CD4-positive, alpha-beta T cell treated with Interleukin-21 for 1 hour (primary cell): ENCODE measurements around the gene ACTR6.
A peak's percentile ranks its signal among the peaks of the same experiment; 100 is the strongest.
"Not testable (repeated sequence)": the region's sequence is repeated elsewhere in the genome, so short reads cannot be mapped to it uniquely, and the experiment has no call there.

Experiments used
- DNase-seq: peaks from one replicate; pipeline ENCODE4 v3.0.0-alpha.2; 2020

Gene ACTR6

DNA sequence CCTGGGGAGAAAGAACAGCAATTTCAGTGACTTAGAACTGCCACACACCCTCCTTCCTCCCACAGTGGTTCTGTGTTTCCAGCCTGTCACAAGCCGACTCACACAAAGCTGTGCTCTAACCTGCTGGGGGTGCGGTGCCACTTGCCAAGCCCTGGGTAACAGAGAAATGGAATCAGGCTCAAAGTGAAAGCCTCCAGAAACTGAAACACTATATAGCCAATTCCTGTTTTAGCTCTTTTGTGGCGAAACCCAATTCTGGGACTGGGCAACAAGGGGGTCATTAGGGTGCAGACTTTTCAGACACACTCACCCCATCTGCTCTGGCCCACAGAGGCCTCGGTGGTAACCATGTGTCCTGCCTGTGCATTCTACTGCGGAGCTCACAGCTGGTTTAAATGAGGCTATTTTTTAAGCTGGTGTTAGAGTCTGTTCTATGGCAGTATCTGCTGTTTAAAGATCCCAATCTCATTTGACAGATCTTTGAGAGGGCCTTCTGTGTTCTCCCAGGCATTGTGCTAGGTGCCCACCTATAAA lies 15.2 kb upstream of the ACTR6 start:
- DNase-seq = no peak

DNA sequence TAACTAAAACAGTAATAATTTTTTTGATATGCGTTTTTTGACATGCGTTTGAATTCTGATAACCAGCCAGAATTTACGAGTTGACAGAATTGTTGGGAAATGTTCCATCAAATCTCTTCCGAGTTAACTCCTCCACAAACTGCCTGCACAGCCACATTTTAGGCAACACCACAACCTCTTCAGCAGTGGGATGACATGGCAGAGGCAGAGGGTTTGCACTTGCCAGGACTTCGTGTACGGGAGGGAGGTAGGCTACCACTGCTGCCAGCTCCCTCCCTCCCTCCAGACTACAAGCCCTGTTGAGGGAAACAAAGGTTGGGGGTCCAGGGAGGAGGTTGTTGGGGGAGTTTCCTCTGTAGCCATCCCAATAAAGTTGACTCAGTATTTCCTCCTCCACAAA lies 14.5 kb upstream of the ACTR6 start:
- DNase-seq = no peak

DNA sequence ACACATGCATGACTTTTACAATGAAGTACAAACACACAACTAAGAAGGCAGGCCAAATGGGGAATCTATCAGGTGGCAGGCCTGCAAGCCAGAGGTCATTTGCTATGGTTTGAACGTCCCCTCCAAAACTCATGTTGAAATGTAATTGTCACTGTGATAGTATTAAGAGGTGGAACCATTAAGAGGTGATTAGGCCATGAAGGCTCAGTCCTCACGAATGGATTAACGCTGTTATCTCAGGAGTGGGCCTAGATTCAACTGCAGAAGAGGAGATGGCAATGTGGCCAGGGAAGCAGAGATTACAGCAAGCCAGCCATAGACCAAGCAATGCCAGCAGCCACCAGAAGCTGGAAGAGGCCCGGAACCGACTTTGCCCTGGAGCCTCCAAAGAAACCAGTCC lies 13.5 kb upstream of the ACTR6 start:
- DNase-seq = no peak

DNA sequence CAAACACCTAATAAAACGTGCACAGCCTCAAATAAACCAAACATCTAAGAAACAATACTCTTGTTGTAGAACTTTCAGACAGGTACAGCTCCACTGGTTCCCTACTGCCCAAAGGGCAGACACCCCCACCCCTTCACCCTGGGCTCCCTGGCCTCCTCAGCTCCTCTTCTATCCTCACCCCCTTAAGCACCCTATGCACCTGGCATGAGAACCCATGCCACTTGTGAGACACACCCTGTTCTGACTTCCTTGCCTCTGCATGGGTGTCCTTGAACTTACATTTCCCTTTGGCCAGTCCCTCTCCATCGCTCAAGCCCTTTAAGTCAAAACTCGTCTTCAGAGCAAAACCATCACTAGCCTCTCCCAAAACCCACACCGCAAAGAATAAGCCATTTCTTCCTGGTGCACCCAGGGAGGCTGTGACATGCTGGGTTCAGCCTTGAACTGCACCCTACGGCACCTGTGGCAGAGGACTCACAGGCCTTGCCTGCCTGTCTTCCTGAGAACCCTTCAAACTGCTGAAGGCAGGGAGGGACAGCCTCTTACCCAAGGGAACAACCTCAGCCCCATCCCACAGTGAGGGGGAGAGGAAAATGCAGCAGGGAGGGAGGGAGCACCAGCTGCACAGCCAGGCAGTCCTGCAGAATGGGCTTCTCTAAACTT lies 12.6 kb upstream of the ACTR6 start:
- DNase-seq = no peak

DNA sequence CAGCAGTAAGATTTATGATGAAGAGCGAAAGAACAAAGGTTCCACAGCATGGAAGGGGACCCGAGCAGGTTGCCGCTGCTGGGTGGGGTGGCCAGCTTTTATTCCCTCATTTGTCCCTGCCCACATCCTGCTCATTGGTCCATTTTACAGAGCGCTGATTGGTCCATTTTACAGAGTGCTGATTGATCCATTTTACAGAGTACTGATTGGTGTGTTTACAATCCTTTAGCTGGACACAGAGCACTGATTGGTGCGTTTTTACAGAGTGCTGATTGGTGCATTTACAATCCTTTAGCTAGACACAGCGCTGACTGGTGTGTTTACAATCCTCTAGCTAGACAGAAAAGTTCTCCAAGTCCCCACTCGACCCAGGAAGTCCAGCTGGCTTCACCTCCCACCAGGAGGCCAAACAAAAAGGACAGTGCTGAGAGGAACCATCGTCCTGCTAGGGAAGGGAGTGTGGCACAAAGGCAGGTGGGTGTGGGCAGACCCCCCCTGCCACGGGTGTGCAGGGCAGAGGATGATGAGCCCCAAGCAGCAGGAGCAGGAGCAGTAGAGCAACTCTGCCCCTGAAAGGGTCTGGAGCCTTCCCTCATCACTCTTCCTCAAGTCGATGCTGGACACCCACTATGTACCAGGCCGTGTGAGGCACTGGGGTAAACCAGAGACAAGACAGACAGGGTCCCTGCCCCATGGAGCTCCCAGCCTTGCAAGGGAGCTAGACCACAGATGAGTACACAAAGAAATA lies 11.6 kb upstream of the ACTR6 start:
- not testable (repeated sequence) for DNase-seq

DNA sequence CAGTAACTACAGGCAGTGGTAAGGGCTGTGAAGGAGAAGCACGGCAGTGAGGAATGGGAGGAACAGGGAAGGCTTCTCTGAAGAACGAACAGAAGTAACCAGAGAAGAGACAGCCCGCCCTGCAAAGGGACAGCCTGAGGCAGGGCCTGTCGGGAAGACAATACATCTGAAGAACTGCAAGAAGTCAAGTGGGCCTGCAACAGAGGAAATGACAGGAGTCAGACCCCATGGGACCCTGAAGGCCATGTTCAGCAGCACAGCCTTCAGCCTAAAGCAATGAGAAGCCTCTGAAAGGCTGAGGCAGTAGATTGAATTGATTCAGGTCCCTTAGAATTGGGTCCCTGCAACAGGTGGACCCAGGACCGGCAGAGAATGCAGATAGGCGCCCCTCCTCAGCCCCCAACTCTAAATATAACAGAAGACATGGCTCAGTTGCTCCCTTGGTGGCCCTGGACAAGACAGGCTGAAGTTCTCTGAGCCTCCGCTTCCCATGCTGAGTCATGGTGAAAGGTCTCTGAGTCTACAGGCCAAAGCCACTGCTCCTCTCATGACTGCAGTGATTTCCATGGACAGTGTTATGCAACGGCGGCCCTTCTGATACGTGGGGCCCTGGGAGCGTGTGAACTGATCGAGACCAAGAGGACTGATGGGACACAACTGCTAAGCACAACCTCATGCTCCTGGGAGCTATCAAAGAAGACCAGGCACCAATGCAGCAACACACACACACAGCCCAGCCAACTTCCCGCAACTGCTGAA lies 10.8 kb upstream of the ACTR6 start:
- no peak for DNase-seq

DNA sequence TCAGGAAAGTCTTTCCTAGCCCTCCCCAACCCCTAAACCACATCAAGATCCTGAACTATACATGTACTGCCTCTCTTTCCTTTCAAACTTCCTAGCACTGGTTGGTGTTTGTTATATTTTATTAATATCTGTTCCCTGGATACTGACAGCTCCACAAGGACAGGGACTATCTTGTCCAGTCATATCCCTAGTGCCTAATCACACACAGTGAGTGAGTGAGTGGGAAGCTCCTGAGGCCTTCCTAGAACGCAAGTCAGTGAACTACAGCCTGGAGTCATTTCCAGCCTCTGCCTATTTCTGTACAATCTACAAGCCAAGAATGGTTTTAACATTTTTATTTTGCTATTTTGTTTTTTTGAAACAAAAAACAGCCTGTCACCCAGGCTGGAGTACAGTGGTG lies 7.5 kb upstream of the ACTR6 start:
- DNase-seq = no peak

DNA sequence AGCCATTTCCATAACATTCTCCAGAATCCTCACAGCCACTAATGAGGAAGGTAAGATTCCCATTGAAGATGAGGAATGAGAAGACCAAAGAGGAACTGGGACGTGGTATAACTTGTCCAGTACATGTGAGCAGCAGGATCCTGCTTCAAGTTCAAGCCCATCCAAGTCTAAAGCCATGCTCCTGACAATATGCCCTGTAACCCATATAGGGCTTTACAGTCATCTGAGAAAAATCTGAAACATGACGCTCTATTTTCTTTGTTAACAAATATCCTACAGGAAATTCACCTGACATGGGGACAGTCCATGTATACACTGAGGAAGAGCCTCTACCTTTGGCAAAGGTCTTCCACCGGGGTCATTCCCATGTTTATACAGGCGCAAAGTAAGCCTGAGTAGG lies 3.1 kb upstream of the ACTR6 start:
- no peak for DNase-seq

DNA sequence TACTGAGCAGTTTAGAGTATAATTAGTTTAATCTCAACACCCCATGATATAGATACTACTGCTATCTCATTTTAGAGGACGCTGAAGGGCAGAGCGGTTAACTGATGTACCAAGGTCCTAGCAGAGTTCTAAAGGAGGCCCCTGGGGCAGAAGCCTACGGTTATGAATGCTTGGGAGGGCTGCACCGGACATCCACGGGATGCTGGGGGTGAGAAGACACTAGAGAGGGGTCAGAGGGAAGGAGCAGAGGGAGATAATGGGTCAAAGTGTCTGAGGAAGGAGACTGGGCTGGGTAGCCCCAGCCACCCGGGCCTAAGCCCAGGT lies 1.6 kb upstream of the ACTR6 start:
- DNase-seq = no peak

DNA sequence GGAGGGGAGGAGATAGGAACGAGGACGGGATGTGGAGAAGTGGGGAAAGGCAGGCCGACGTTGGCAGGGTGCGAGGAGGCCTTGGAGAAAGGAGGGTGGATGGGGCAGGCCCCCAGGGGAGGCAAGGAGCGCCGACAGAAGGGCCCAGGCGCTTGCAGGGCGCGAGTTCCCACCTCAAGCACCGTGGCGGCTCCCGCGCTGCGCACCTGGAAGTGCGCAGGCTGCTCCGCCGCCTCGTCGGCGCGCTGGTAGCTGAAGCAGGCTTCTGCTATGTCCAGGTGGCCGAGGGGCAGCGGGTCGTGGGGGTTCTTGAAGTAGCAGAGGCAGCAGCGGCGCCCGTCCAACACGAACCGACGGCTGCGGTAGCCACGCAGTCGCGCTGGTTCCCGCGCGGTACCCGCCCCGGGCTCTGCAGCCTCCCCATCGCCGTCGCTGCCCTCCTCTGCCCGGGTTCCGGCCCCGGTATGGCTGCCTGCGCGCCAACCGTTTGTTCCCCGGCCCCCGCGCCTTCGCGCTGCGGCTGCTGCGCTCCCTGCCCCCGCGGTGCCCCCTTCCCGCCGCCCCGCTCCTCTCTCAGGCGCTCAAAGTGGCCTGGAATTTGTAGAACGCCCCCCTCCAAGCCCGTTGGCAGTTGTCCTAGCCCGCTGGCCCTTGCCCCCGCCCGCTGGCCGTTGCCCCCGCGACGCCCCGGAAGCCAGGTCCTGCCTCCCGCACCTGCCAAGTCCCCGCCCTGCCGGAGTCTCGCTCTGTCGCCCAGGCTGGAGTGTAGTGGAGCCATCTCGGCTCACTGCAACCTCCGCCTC lies 1.1 kb upstream of the ACTR6 start:
- DNase-seq = peak; percentile 84

DNA sequence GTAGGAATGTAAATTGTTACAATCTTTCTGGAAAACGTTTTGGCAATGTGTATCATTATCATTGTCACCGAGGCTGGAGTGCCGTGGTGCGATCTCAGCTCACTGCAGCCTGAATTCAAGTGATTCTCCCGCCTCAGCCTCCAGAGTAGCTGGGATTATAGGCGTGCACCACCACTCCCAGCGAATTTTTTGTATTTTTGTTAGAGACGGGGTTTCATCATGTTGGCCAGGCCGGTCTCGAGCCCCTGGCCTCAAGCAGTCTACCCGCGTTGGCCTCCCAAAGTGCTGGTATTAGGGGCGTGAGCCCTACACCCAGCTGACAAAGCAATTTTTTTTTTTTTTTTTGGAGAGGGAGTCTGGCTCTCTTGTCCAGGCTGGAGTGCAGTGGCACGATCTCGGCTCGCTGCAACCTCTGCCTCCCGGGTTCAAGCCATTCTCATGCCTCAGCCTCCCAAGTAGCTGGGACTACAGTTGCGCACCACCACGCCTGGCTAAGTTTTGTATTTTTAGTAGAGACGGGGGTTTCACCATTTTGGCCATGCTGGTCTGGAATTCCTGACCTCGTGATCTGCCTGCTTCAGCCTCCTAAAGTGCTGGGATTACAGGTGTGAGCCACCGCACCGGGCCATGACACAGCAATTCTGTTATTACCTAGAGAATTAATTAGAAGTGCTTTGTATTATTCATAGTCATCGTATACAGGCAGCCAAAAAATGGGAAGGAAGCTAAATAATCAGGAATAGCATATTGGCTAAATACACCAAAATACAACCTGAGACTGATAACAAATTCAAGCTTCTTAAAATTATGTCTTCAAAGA lies 1.2 kb downstream of the ACTR6 start:
- no peak for DNase-seq

DNA sequence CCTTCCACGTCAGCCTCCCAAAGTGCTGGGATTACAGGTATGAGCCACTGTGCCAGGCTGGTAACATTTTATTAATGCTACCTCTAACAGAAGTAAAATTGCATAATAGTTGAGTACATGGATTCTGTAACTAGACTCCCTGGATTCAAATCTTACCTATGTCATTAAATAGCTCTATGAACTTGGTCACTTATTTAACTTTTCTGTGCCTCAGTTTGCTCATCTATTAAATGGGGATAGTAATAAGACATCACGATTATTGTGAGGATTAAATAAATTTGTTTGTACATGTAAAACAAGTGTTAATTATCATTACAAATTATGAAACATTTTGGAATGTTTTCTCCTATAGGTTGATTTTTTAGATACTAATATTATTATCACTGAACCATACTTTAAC lies 6.7 kb downstream of the ACTR6 start:
- DNase-seq = no peak

DNA sequence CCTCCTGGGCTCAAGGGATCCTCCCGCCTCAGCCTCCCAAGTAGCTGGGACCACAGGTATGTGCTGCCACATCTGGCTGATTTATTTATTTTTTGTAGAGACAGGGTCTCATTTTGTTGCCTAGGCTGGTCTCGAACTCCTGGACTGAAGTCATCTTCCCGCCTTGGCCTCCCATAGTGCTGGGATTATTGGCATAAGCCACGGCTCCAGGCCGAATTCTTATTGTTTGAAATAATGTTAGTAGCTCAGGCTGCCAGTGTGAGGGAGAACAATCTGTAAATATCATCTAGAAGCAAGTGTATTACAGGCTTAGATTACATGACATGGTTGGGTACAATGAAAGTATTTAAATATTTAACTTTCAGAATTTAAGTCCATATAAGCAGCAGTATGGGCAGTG lies 8.2 kb downstream of the ACTR6 start:
- no peak for DNase-seq

DNA sequence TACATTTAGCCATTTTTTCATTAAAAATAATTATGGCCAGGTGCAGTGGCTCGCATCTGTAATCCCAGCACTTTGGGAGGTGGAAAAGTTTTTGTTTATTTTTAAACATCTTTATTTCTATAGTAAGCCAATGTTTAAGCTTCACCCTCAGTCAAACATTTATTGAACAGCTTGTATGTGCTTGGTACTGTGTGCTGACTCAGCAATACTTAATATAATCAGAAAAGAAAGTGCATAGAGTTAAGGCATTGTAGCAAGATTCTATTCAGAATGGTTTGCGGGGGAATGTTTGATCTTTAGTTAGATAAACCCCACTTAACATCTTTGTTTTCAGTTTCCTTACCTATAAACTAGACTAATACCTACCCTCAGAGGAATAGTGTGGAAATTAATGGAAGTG lies 11.1 kb downstream of the ACTR6 start:
- DNase-seq = no peak

DNA sequence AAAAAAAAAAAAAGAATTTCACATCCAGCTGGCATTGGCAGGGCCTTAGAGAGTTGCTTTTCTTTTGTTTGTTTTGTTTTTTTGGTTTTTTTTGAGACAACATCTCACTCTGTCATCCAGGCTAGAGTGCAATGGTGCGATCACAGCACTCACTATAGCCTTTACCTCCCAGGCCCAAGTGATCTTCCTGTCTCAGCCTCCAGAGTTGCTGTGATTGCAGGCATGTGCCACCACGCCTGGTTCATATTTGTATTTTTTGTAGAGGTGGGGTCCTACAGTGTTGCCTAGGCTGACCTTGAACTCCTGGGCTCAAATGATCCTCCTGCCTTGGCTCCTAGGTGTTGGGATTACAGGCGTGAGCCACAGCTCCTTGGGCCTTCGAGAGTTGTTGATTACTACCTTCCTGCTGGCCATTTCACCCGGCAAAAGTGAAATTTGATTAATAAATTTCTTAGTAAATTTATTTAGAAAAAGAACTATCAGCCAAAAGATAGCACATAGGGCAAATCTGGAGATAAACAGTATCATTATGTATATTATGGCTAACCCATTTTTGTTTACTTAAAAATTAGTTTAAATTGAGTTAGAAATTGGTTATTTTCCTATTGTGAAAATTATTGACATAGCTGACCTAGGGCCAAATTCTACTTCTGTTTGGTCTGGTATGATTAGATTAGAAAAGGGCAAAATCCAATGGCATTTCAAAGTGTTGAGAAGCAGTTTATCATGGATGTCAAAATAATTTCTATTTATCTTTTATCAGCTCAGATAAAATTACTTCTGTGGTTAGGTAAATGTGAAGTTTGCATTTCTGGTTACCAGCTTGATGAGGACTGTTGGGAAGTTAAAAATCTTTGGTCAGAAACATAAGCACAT lies 12.6 kb downstream of the ACTR6 start:
- DNase-seq = no peak

DNA sequence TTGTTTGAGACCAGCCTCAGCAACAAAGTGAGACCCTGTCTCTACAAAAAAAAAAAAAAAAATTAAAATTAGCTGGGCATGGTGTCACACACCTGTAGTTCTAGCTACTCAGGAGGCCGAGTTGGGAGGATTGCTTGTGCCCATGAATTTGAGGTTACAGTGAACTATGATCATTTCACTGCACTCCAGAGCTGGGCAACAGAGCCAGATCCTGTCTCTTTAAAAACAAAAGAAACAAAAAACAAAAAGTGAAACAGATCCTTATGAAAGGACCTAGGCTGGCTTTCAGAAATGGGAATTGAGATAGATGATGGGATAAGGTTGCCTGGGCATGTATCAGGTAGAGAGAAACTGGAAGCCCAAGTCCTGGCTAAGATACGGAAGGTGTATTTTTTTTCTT lies 13.9 kb downstream of the ACTR6 start:
- DNase-seq = no peak

DNA sequence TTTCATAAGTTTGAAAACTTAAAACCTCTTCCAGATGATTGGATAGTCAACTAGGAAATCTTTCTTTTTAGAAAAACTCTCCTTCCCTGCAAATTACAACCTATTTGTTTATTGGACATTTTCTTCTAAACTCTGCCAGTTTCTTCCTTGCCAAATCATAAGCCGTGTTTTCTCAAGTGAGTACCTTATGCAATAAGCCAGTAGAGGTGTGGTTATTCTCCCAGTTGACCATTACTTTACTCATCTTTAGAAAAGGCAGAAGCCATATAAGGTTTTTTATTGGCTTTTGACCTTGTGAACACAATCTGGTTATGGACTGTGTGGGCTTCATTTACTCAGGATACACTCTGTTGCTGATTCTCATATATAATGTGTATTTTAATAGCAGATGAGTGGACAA lies 14.6 kb downstream of the ACTR6 start:
- DNase-seq = no peak

DNA sequence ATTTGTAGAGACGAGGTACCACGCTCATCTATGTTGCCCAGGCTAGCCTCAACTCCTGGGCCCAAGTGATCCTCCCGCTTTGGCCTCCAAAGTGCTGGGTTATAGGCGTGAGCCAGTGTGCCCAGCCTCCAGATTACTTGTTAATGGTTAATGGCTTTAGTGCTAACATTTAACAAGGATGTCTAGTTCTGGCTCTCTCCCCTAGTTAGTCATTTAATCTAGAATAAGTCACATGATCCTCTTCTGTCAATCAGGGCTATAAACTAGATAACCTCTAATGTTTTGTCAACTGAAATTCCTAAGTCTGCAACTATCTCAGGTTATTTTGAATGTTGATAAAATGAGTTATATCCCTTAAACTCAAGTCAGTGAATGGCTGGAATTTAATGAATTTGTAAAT lies 15.7 kb downstream of the ACTR6 start:
- DNase-seq = no peak

DNA sequence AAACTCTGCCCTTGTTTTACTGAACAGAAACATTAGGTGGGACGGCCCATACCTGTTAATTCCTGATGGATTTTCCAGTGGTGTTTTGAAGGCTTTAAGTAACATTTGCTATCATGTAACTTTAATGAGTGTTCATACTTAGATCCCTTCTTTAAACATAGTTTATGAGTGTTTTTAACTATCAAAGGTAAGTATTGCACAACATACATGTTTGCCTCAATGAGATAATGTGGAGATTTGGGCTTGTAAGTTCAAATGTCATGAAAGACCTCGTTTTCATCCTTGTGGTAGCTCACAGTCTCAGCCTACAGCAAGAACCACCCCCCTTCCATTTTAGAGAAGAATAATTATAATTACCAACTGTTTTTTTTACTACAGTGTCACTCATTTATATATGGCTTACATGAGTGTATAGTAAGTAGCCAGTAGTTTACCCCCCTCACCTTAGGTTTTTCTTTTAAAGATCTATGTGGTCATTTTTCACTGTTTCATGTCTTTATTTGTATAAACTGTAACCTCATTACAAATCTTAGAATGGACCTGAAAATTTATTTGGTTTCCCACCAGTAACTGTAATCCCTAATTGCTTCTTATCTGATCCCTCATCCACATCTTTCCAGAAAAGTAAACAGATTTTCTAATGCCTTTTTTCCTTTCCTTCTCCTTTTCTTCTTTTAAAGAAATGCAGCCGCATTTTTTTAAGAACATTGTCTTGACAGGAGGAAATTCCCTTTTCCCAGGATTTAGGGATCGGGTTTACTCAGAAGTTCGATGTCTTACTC lies 18.9 kb downstream of the ACTR6 start:
- DNase-seq = no peak

DNA sequence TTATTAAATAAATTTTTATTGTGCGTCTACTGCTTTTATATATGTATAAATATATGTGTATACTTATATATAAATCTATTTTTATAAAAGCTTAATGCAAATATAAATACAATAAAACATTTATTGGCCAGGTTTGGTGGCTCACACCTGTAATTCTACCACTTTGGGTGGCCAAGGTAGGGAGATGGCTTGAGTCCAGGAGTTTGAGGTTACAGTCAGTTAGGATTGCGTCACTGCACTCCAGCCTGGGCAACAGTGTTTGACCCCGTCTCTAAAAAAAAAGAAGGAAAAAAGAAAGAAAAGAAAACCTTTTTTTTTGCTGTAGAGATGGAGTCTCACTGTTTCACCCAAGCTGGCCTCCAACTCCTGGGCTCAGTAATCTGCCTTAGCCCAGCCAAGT lies 20.9 kb downstream of the ACTR6 start:
- no peak for DNase-seq
